PC-3 (cell line): ENCODE measurements around the gene UBL4A. TPM values are rescaled to one million over a fixed set of nuclear protein-coding genes. Genes with fewer than 3 reads are reported as not detected.

Experiments used
- ATAC-seq: fragments of 200-7000 bp; cut with Tn5 transposase; 2 replicates; pipeline ENCODE4 v1.9.1; 2020; ENCODE audit warnings: mild to moderate bottlenecking, moderate library complexity
- BruUV-seq: library from RNA; stranded (reverse); fragments of 400-500 nt; replicated peaks from 2 replicates; lab custom pipeline; 2021; lab: Mats Ljungman, UMichigan
- CTCF ChIA-PET: fragments of 300-600 bp; sonication (Branson Sonifier 250); formaldehyde crosslinking; loops from one replicate; lab custom pipeline; 2022; ENCODE audit warnings: antibody characterized with exemption; lab: Charles Lee
- POLR2A ChIA-PET: fragments of 300-600 bp; sonication (Branson Sonifier 250); formaldehyde crosslinking; loops from one replicate; lab custom pipeline; 2022; ENCODE audit warnings: antibody characterized with exemption; ENCODE audit not compliant: unreplicated experiment; lab: Charles Lee
- DNase-seq: peaks from one replicate; pipeline ENCODE4 v3.0.0-alpha.2; 2015
- H2AFZ ChIP-seq: fragments of 300-600 bp; sonication (generic); 2 replicates; pipeline ENCODE4 v1.6.0; 2016; ENCODE audit warnings: antibody characterized with exemption, low read length
- H3F3A ChIP-seq: fragments of 300-600 bp; sonication (generic); one replicate; pipeline ENCODE4 v1.6.0; 2017; ENCODE audit warnings: antibody characterized with exemption, low read length, control low read depth, mild to moderate bottlenecking; ENCODE audit not compliant: unreplicated experiment
- H3K27ac ChIP-seq: fragments of 300-600 bp; sonication (generic); 2 replicates; pipeline ENCODE4 v1.5.1; 2016; ENCODE audit warnings: mild to moderate bottlenecking, low read length
- H3K27me3 ChIP-seq: fragments of 300-600 bp; sonication (generic); 2 replicates; pipeline ENCODE4 v1.6.1; 2016; ENCODE audit warnings: low read length, mixed read lengths
- H3K36me3 ChIP-seq: fragments of 300-600 bp; sonication (generic); 2 replicates; pipeline ENCODE4 v1.6.1; 2016; ENCODE audit warnings: low read depth, mixed run types, low read length, mixed read lengths
- H3K4me1 ChIP-seq: fragments of 300-600 bp; sonication (generic); 2 replicates; pipeline ENCODE4 v1.5.1; 2016; ENCODE audit warnings: low read length; ENCODE audit not compliant: insufficient read depth
- H3K4me2 ChIP-seq: fragments of 300-600 bp; sonication (generic); 2 replicates; pipeline ENCODE4 v1.6.0; 2016; ENCODE audit warnings: low read length
- H3K4me3 ChIP-seq: fragments of 300-600 bp; sonication (generic); 2 replicates; pipeline ENCODE4 v1.5.1; 2016; ENCODE audit warnings: mild to moderate bottlenecking, low read length, mixed read lengths
- H3K79me2 ChIP-seq: fragments of 300-600 bp; sonication (generic); 2 replicates; pipeline ENCODE4 v1.6.1; 2017; ENCODE audit warnings: low read length, mixed read lengths
- H3K9ac ChIP-seq: fragments of 300-600 bp; sonication (generic); 2 replicates; pipeline ENCODE4 v1.6.0; 2016; ENCODE audit warnings: mild to moderate bottlenecking, low read length
- H3K9me2 ChIP-seq: fragments of 300-600 bp; sonication (generic); replicated peaks from 2 replicates; pipeline ENCODE4 v1.6.1; 2016; ENCODE audit warnings: mixed run types, low read length, mixed read lengths
- H3K9me3 ChIP-seq: fragments of 300-600 bp; sonication (generic); 2 replicates; pipeline ENCODE4 v1.6.1; 2016; ENCODE audit warnings: low read length, mixed read lengths
- H4K20me1 ChIP-seq: fragments of 300-600 bp; sonication (generic); 2 replicates; pipeline ENCODE4 v1.6.1; 2016; ENCODE audit warnings: low read length, mixed read lengths
- EZH2 ChIP-seq: fragments of 300-600 bp; sonication (generic); IDR thresholded peaks from one replicate; pipeline ENCODE4 v1.6.1; 2017; ENCODE audit warnings: antibody characterized with exemption, mild to moderate bottlenecking, low read length; ENCODE audit not compliant: unreplicated experiment
- EZH2phosphoT487 ChIP-seq: fragments of 300-600 bp; sonication (generic); IDR thresholded peaks from 2 replicates; pipeline ENCODE4 v1.6.1; 2018; ENCODE audit warnings: mild to moderate bottlenecking, antibody characterized with exemption, low read length, borderline replicate concordance
- intact Hi-C: fragments of 100-400 bp; cut with micrococcal nuclease; formaldehyde crosslinking; loops from 2 replicates; pipeline ENCODE4 v1.9.0; 2023
- total RNA-seq: library from RNA; depleted of rRNA; stranded (reverse); fragments of >200 nt; gene quantifications from 2 replicates; pipeline ENCODE4 v1.2.3, GENCODE V29; 2014
- TF ChIP-seq, protein P1 (sequence below): fragments of 300-600 bp; sonication (generic); conservative IDR thresholded peaks from 2 replicates; pipeline ENCODE4 v1.5.1; 2017; ENCODE audit warnings: antibody characterized with exemption, low read depth, mild to moderate bottlenecking, low read length

Gene UBL4A
- total RNA-seq, 1 experiment from 2014 or later: 92.3 TPM

GRCh38 chrX:154481911-154482601, 4.4 kb downstream of the UBL4A start:
- Histone ChIP-seq H3K79me2 (peaks cover 29% of the 10 kb centered on the region), H3K36me3 (peaks cover 12% of the 10 kb centered on the region), H3K4me2 (no peak overlapping the region), H3K9ac (no peak overlapping the region), H3K9me2 (no peaks in the 10 kb centered on the region), H4K20me1 (no peaks in the 10 kb centered on the region), H3K4me3 (no peak overlapping the region), H2AFZ (no peak overlapping the region), H3K27me3 (no peaks in the 10 kb centered on the region), H3K4me1 (peaks cover 35% of the 10 kb centered on the region), H3K9me3 (no peaks in the 10 kb centered on the region), H3K27ac (no peak overlapping the region), H3F3A (no peaks in the 10 kb centered on the region)
- no peak for TF ChIP-seq EZH2
- no peak for TF ChIP-seq EZH2phosphoT487
- TF ChIP-seq, protein P1, sequence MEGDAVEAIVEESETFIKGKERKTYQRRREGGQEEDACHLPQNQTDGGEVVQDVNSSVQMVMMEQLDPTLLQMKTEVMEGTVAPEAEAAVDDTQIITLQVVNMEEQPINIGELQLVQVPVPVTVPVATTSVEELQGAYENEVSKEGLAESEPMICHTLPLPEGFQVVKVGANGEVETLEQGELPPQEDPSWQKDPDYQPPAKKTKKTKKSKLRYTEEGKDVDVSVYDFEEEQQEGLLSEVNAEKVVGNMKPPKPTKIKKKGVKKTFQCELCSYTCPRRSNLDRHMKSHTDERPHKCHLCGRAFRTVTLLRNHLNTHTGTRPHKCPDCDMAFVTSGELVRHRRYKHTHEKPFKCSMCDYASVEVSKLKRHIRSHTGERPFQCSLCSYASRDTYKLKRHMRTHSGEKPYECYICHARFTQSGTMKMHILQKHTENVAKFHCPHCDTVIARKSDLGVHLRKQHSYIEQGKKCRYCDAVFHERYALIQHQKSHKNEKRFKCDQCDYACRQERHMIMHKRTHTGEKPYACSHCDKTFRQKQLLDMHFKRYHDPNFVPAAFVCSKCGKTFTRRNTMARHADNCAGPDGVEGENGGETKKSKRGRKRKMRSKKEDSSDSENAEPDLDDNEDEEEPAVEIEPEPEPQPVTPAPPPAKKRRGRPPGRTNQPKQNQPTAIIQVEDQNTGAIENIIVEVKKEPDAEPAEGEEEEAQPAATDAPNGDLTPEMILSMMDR: no peak
- POLR2A ChIA-PET: interaction anchor here (0.5 to 0.7 kb wide), 2 partner anchors 9 to 23 kb away, joined by 4 to 11 read pairs; no protein-coding TSS in a partner anchor
- ATAC-seq (no peak), DNase-seq (no peak)
- intact Hi-C loops: no loop called here
- BruUV-seq: no TSS peak
- CTCF ChIA-PET: interaction anchor here (0.6 kb wide), 1 partner anchor 45 kb away, joined by 3 read pairs; no protein-coding TSS in a partner anchor

- Histone ChIP-seq H3K79me2 (peaks cover 28% of the 10 kb centered on the region), H3K9me2 (no peaks in the 10 kb centered on the region), H3F3A (no peaks in the 10 kb centered on the region), H3K36me3 (peaks cover 12% of the 10 kb centered on the region), H3K4me2 (no peak overlapping the region), H3K9me3 (no peaks in the 10 kb centered on the region), H2AFZ (no peak overlapping the region), H4K20me1 (no peaks in the 10 kb centered on the region), H3K27me3 (no peaks in the 10 kb centered on the region), H3K9ac (no peak overlapping the region), H3K27ac (no peak overlapping the region), H3K4me3 (no peak overlapping the region), H3K4me1 (peaks cover 31% of the 10 kb centered on the region)
- ChIA-PET CTCF (no interaction called here), POLR2A (no interaction called here)
- intact Hi-C loops: no loop called here
- ATAC-seq (no peak), DNase-seq (no peak)
- no TSS peak for BruUV-seq
- TF ChIP-seq EZH2 (no peak), EZH2phosphoT487 (no peak)
- TF ChIP-seq, protein P1: no peak
These were observed 5.2 kb downstream of the UBL4A start for GRCh38 chrX:154481195-154481594.
